Measurements from ENCODE around the gene SFTPB.
"Not testable (repeated sequence)": the region's sequence is repeated elsewhere in the genome, so short reads cannot be mapped to it uniquely, and the experiment has no call there.

The SFTPB gene

DNA sequence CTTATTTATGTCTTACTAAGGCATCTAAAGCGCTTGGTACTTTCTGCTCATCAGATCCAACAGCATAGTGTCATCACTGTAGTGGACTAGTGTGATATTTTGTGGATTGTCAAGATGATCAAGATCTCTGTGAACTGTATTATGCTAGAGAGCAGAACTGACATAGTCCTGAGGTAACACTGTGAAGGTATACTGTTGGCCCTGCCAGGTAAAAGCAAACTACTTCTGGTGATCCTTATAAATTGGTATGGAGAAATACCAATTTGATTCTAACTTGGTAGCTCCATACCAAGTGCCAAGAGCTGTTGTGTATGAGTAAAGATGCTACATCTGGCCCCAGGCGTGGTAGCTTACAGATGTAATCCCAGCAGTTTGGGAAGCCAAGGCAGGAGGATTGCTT lies 15.9 kb downstream of the SFTPB start:
- no peak for DNase-seq

GRCh38 chr2:85651097-85651496 lies 16.9 kb downstream of the SFTPB start:
- no peak for DNase-seq

GRCh38 chr2:85650456-85650855 lies 17.5 kb downstream of the SFTPB start:
- DNase-seq, result no peak

- DNase-seq, result no peak
Observed at GRCh38 chr2:85649201-85650190, 18.5 kb downstream of the SFTPB start.

DNA sequence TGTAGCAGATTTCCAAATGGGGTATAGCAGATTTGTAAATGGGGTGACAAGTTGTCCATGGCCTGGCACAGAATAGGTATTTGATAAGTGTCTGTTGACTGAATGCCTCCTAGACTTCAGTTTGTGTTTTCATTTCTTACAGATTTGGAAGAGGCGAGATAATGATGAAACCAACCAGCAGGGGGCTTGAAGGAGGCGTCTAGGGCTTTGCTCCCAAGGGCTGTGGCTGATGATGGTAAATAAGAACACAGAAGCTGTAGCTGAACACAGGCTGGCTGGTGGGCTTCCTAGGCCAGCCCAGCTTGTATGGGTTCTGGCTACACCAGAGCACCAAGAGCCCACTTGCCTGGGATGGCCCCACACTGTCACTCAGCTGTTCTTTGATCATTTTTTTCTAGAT lies 19.4 kb downstream of the SFTPB start:
- DNase-seq, result no peak

- no peak for DNase-seq
Observed at GRCh38 chr2:85647823-85648526, 20.0 kb downstream of the SFTPB start.

- DNase-seq, result no peak
Observed at GRCh38 chr2:85646166-85646565, 21.8 kb downstream of the SFTPB start.

GRCh38 chr2:85644909-85645308 lies 23.1 kb downstream of the SFTPB start:
- no peak for DNase-seq

GRCh38 chr2:85642725-85643124 lies 25.3 kb downstream of the SFTPB start:
- no peak for DNase-seq

DNA sequence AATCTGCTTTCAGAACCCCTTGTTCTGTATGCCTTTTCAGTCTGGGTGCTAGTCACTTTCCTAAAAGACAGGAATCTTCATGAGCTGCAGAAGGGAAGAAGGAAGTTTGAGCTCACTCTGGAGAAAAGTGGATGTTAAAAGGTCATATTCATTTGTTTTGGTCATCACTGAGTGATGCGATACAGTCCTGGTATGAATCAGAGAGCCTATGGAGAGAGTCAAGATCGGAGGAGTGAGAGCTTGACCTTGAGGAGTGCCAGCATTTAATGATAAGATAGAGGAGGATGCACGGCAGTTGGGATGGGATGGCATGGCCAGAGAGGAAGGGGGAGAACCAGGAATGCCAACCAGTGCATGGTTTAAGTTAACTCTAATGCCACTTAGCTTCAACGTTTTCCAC lies 32.4 kb downstream of the SFTPB start:
- no peak for DNase-seq

GRCh38 chr2:85635011-85635410 lies 33.0 kb downstream of the SFTPB start:
- no peak for DNase-seq

DNA sequence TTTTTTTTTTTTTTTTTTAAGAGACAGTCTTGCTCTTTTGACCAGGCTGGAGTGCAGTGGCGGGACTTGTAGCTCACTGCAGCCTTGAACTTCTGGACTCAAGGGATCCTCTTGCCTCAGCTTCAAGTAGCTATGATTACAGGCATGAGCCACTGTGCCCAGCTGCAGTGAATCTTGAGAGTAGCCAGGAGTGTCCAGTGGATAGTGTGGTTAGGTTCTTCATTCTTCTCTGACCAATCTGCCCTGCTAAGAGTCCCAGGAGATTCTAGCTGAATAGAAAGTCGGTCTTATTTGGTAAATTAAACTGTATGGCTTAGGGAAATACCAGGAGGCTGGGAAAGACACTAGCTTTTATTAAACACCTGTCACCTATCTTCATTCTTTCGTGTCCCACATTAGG lies 36.7 kb downstream of the SFTPB start:
- DNase-seq, result no peak

GRCh38 chr2:85628658-85629057 lies 39.3 kb downstream of the SFTPB start:
- DNase-seq, result no peak

GRCh38 chr2:85623991-85624390 lies 44.0 kb downstream of the SFTPB start:
- no peak for DNase-seq

DNA sequence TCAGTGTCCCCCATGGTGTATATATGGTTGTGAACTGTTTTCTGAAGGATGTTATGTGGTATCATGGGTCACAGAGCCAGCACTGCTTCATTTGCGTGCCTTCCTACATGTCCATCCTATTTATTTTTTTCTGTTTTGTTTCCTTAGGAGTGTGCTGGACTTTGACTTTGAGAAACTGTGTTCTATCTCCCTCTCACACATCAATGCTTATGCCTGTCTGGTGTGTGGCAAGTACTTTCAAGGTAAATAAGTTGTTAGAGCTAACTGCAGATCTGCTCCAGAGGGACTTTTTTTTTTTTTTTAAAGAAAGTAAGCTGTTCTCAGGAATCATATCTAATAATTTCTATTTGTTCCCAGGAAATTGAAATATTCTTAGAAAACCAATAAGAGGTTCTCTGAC lies 46.7 kb downstream of the SFTPB start:
- DNase-seq, result no peak

DNA sequence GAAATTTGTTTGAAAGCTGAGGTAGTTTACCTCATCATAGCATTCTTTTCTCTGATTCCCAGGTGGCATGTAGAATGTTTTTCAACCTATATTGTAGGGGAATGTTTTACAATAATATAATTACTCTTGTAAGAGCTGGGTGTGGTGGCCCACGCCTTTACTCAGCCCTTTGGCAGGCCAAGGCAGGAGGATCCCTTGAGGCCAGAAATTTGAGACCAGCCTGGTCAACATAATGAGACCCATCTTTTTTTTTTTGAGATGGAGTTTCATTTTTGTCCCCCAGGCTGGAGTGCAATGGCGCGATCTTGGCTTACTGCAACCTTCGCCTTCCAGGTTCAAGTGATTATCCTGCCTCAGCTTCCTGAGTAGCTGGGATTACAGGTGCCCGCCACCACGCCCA lies 48.4 kb downstream of the SFTPB start:
- no peak for DNase-seq

DNA sequence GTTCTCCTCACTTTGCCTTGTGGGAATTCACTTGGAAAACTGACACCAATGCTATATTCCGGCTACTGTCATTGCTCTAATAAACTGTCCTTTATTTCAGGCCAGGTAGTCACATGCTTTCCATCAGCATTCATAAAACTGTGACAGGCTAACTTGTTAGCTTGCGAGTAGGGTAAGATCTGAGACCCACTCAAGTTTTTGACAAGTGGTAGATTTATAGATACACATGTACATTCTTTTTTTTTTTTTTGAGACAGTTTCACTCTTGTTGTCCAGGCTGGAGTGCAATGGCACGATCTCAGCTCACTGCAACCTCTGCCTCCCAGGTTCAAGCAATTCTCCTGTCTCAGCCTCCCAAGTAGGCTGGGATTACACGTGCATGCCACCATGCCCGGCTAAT lies 50.3 kb downstream of the SFTPB start:
- not testable (repeated sequence) for DNase-seq

- no peak for DNase-seq
Observed at GRCh38 chr2:85615413-85615728, 52.6 kb downstream of the SFTPB start.

DNA sequence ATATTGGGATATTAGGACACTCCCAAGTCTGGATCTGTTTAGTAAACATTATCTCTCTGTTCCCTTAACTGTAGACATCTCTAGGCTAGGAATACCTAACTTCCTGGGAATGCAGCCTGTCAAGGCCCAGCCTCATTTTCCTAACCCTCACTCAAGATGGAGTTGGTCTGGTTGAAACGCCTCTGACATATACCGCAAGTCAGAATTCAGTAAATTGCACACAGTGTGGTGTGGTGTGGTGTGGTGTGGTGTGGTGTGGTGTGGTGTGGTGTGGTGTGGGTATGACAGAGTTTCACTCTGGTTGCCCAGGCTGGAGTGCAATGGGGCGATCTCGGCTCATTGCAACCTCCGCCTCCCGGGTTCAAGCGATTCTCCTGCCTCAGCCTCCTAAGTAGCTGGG lies 53.2 kb downstream of the SFTPB start:
- DNase-seq, result not testable (repeated sequence)

DNA sequence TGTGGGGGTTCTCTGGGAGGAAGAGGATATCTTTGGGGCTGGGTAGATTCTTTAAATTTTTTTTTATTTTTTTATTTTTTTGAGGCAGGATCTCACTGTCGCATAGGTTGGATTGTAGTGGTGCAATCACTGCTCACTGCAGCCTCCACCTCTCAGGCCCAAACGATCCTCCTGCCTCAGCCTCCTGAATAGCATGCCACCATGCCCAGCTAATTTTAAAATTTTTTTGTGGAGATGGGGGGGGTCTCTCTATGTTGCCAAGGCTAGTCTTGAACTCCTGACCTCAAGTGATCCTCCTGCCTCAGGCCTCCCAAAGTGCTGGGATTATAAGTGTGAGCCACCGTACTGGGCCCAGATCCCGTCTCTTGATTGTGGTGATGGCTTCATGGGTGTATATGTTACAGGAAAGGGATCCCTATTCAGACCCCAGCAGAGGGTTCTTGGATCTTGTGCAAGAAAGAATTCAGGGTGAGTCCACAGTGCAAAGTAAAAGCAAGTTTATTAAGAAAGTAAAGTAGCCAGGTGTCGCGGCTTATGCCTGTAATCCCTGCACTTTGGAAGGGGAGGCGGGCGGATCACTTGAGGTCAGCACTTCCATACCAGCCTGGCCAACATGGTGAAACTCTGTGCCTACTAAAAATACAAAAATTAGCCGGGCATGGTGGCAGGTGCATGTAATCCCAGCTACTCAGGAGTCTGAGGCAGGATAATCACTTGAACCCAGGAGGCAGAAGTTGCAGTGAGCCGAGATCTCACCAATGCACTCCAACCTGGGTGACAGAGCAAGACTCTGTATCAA lies 54.1 kb downstream of the SFTPB start:
- no peak for DNase-seq

- DNase-seq, result peak; percentile 79
Observed at GRCh38 chr2:85611705-85612587, 56.1 kb downstream of the SFTPB start, which contains the start of gene C2orf68. Gene C2orf68, minus strand, starts transcription at chr2:85612066. Its CDS starts 82 bp downstream, at chr2:85611984.

GRCh38 chr2:85611217-85611704 lies 56.7 kb downstream of the SFTPB start:
- DNase-seq, result no peak

Data from central memory CD4-positive, alpha-beta T cell (primary cell).